WTC11 (cell line): ENCODE results near the gene NFATC2. TPM values are rescaled to one million over a fixed set of nuclear protein-coding genes. Genes with fewer than 3 reads are reported as not detected.

Experiments
- ATAC-seq: fragments of 200-7000 bp; cut with Tn5 transposase; 2 replicates; pipeline ENCODE4 v1.10.0; 2021; ENCODE audit warnings: mild to moderate bottlenecking, moderate library complexity
- CTCF ChIA-PET: fragments of 300-600 bp; sonication (Branson Sonifier 250); formaldehyde crosslinking; loops from one replicate; lab custom pipeline; 2021; ENCODE audit warnings: antibody characterized with exemption; lab: Charles Lee
- POLR2A ChIA-PET: fragments of 350-600 bp; sonication (Branson Sonifier 250); formaldehyde crosslinking; loops from one replicate; lab custom pipeline; 2021; ENCODE audit warnings: antibody characterized with exemption; lab: Charles Lee
- DNase-seq: peaks from one replicate; pipeline ENCODE4 v3.0.0; 2021; ENCODE audit warnings: low spot score
- H3K27ac Mint-ChIP-seq: 2 replicates; pipeline ENCODE4 v1.8.0; 2021; ENCODE audit warnings: mixed read lengths
- H3K27me3 Mint-ChIP-seq: 2 replicates; pipeline ENCODE4 v1.8.0; 2021; ENCODE audit warnings: low read depth, mild to moderate bottlenecking, moderate library complexity, mixed read lengths
- H3K36me3 Mint-ChIP-seq: 2 replicates; pipeline ENCODE4 v1.8.0; 2021; ENCODE audit warnings: mixed read lengths
- H3K4me1 Mint-ChIP-seq: 2 replicates; pipeline ENCODE4 v1.8.0; 2022; ENCODE audit warnings: mixed read lengths
- H3K4me3 Mint-ChIP-seq: 2 replicates; pipeline ENCODE4 v1.8.0; 2021; ENCODE audit warnings: mild to moderate bottlenecking, moderate library complexity, mixed read lengths
- H3K9me3 Mint-ChIP-seq: 2 replicates; pipeline ENCODE4 v1.8.0; 2021; ENCODE audit warnings: mixed read lengths
- ATF1 ChIP-seq: sonication (generic); formaldehyde crosslinking; IDR thresholded peaks from 2 replicates; pipeline ENCODE4 v1.8.1; 2023; ENCODE audit warnings: mild to moderate bottlenecking, moderate library complexity, missing genetic modification reagents
- CREM ChIP-seq: sonication (generic); formaldehyde crosslinking; IDR thresholded peaks from 2 replicates; pipeline ENCODE4 v1.8.1; 2022; ENCODE audit warnings: mild to moderate bottlenecking, missing genetic modification reagents, moderate library complexity
- E2F5 ChIP-seq: sonication (generic); formaldehyde crosslinking; IDR thresholded peaks from 2 replicates; pipeline ENCODE4 v1.8.1; 2022; ENCODE audit warnings: mild to moderate bottlenecking, moderate library complexity, missing genetic modification reagents
- ESRRA ChIP-seq: sonication (generic); formaldehyde crosslinking; IDR thresholded peaks from 2 replicates; pipeline ENCODE4 v1.8.1; 2022; ENCODE audit warnings: mild to moderate bottlenecking, missing genetic modification reagents, borderline replicate concordance
- ETV6 ChIP-seq: sonication (generic); formaldehyde crosslinking; IDR thresholded peaks from 2 replicates; pipeline ENCODE4 v1.8.1; 2022; ENCODE audit warnings: mild to moderate bottlenecking, missing genetic modification reagents
- GRHL2 ChIP-seq: fragments of 250-450 bp; sonication (Bioruptor Pico); IDR thresholded peaks from 2 replicates; pipeline ENCODE4 v1.8.0; 2022; ENCODE audit warnings: mild to moderate bottlenecking, moderate library complexity; ENCODE audit not compliant: insufficient replicate concordance, severe bottlenecking
- HMGA2 ChIP-seq: fragments of 250-450 bp; sonication (Bioruptor Pico); IDR thresholded peaks from 2 replicates; pipeline ENCODE4 v1.4.0; 2021; ENCODE audit warnings: mild to moderate bottlenecking, moderate library complexity
- NFATC4 ChIP-seq: fragments of 250-450 bp; sonication (Bioruptor Pico); IDR thresholded peaks from 2 replicates; pipeline ENCODE4 v1.9.0; 2021; ENCODE audit warnings: mild to moderate bottlenecking
- NFYB ChIP-seq: sonication (generic); formaldehyde crosslinking; conservative IDR thresholded peaks from 2 replicates; pipeline ENCODE4 v1.8.0; 2022; ENCODE audit warnings: low read depth, missing genetic modification reagents
- NR1H2 ChIP-seq: sonication (generic); formaldehyde crosslinking; IDR thresholded peaks from 2 replicates; pipeline ENCODE4 v1.9.0; 2021; ENCODE audit warnings: mild to moderate bottlenecking, moderate library complexity, missing genetic modification reagents
- NR2C2 ChIP-seq: sonication (generic); formaldehyde crosslinking; IDR thresholded peaks from 2 replicates; pipeline ENCODE4 v1.8.0; 2022; ENCODE audit warnings: mild to moderate bottlenecking, missing genetic modification reagents
- SP1 ChIP-seq: sonication (generic); formaldehyde crosslinking; conservative IDR thresholded peaks from 2 replicates; pipeline ENCODE4 v1.8.1; 2022; ENCODE audit warnings: missing genetic modification reagents
- TEAD4 ChIP-seq: sonication (generic); formaldehyde crosslinking; IDR thresholded peaks from 2 replicates; pipeline ENCODE4 v1.8.0; 2022; ENCODE audit warnings: mild to moderate bottlenecking, missing genetic modification reagents
- USF2 ChIP-seq: sonication (generic); formaldehyde crosslinking; IDR thresholded peaks from 2 replicates; pipeline ENCODE4 v1.8.1; 2023; ENCODE audit warnings: mild to moderate bottlenecking, missing genetic modification reagents, moderate library complexity
- ZBTB21 ChIP-seq: sonication (generic); formaldehyde crosslinking; IDR thresholded peaks from 2 replicates; pipeline ENCODE4 v1.8.1; 2023; ENCODE audit warnings: mild to moderate bottlenecking, missing genetic modification reagents, borderline replicate concordance
- ZMAT4 ChIP-seq: fragments of 250-450 bp; sonication (Bioruptor Pico); IDR thresholded peaks from 2 replicates; pipeline ENCODE4 v1.9.0; 2021; ENCODE audit warnings: mild to moderate bottlenecking
- ZNF423 ChIP-seq: fragments of 250-450 bp; sonication (Bioruptor Pico); IDR thresholded peaks from 2 replicates; pipeline ENCODE4 v2.1.2; 2022; ENCODE audit warnings: mild to moderate bottlenecking, moderate library complexity
- total RNA-seq: library from RNA; stranded (reverse); gene quantifications from 3 replicates; pipeline ENCODE4 v1.2.3, GENCODE V29; 2021
- TF ChIP-seq, protein P1 (sequence below): sonication (generic); formaldehyde crosslinking; IDR thresholded peaks from 2 replicates; pipeline ENCODE4 v1.8.1; 2023; ENCODE audit warnings: mild to moderate bottlenecking, moderate library complexity, missing genetic modification reagents
- TF ChIP-seq, protein P2 (sequence below): sonication (generic); formaldehyde crosslinking; IDR thresholded peaks from 2 replicates; pipeline ENCODE4 v1.8.1; 2023; ENCODE audit warnings: mild to moderate bottlenecking, missing genetic modification reagents, moderate library complexity
- TF ChIP-seq, protein P3 (sequence below): sonication (generic); formaldehyde crosslinking; IDR thresholded peaks from 2 replicates; pipeline ENCODE4 v1.8.1; 2022; ENCODE audit warnings: missing genetic modification reagents, borderline replicate concordance
- TF ChIP-seq, protein P4 (sequence below): sonication (generic); formaldehyde crosslinking; IDR thresholded peaks from 2 replicates; pipeline ENCODE4 v1.8.1; 2023; ENCODE audit warnings: mild to moderate bottlenecking, missing genetic modification reagents

Gene NFATC2
- total RNA-seq, 1 experiment from 2014 or later: 1.7 TPM

GRCh38 chr20:51417250-51418136, 125.0 kb downstream of the NFATC2 start:
- TF ChIP-seq TEAD4 (no peak), ZNF423 (no peak), NR1H2 (CRISPR knock-in tag) (no peak), NFATC4 (CRISPR knock-in tag) (no peak), USF2 (no peak), E2F5 (CRISPR knock-in tag) (no peak), NR2C2 (CRISPR knock-in tag) (no peak), ESRRA (no peak), CREM (no peak)
- TF ChIP-seq, protein P1, sequence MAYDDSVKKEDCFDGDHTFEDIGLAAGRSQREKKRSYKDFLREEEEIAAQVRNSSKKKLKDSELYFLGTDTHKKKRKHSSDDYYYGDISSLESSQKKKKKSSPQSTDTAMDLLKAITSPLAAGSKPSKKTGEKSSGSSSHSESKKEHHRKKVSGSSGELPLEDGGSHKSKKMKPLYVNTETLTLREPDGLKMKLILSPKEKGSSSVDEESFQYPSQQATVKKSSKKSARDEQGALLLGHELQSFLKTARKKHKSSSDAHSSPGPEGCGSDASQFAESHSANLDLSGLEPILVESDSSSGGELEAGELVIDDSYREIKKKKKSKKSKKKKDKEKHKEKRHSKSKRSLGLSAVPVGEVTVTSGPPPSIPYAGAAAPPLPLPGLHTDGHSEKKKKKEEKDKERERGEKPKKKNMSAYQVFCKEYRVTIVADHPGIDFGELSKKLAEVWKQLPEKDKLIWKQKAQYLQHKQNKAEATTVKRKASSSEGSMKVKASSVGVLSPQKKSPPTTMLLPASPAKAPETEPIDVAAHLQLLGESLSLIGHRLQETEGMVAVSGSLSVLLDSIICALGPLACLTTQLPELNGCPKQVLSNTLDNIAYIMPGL (CRISPR knock-in tag): no peak
- H3K27me3 Mint-ChIP-seq: peaks cover 3% of the 10 kb centered on the region; the same call in 1 of the 2 replicates
- ATAC-seq: no peak
- H3K27ac Mint-ChIP-seq: no peak overlapping the region
- H3K4me1 Mint-ChIP-seq: peaks cover 15% of the 10 kb centered on the region
- ChIA-PET CTCF (interaction anchor here (1.0 to 3.1 kb wide), 7 partner anchors 13 to 430 kb away, joined by 3 to 18 read pairs (median 4); no protein-coding TSS in a partner anchor), POLR2A (no interaction called here)
- no peaks in the 10 kb centered on the region for H3K36me3 Mint-ChIP-seq
- H3K9me3 Mint-ChIP-seq: no peaks in the 10 kb centered on the region
- no peak for DNase-seq
- H3K4me3 Mint-ChIP-seq: no peak overlapping the region

- ATAC-seq: no peak
- POLR2A ChIA-PET: no interaction called here
- no peaks in the 10 kb centered on the region for H3K9me3 Mint-ChIP-seq
- no peaks in the 10 kb centered on the region for H3K36me3 Mint-ChIP-seq
- H3K27ac Mint-ChIP-seq: no peak overlapping the region
- no peak for DNase-seq
- H3K4me1 Mint-ChIP-seq: peaks cover 20% of the 10 kb centered on the region
- H3K27me3 Mint-ChIP-seq: peaks cover 3% of the 10 kb centered on the region; the same call in 1 of the 2 replicates
- no peak overlapping the region for H3K4me3 Mint-ChIP-seq
- CTCF ChIA-PET: interaction anchor here (1.5 to 3.1 kb wide), 3 partner anchors 12 to 200 kb away, joined by 4 to 18 read pairs (median 4); no protein-coding TSS in a partner anchor
- TF ChIP-seq, protein P2, sequence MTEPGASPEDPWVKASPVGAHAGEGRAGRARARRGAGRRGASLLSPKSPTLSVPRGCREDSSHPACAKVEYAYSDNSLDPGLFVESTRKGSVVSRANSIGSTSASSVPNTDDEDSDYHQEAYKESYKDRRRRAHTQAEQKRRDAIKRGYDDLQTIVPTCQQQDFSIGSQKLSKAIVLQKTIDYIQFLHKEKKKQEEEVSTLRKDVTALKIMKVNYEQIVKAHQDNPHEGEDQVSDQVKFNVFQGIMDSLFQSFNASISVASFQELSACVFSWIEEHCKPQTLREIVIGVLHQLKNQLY (CRISPR knock-in tag): no peak
- TF ChIP-seq SP1 (CRISPR knock-in tag) (no peak), NFYB (CRISPR knock-in tag) (no peak), GRHL2 (CRISPR knock-in tag) (no peak), HMGA2 (no peak), ETV6 (CRISPR knock-in tag) (no peak), ATF1 (CRISPR knock-in tag) (no peak), ZMAT4 (CRISPR knock-in tag) (no peak), ZBTB21 (CRISPR knock-in tag) (no peak)
- TF ChIP-seq, protein P3, sequence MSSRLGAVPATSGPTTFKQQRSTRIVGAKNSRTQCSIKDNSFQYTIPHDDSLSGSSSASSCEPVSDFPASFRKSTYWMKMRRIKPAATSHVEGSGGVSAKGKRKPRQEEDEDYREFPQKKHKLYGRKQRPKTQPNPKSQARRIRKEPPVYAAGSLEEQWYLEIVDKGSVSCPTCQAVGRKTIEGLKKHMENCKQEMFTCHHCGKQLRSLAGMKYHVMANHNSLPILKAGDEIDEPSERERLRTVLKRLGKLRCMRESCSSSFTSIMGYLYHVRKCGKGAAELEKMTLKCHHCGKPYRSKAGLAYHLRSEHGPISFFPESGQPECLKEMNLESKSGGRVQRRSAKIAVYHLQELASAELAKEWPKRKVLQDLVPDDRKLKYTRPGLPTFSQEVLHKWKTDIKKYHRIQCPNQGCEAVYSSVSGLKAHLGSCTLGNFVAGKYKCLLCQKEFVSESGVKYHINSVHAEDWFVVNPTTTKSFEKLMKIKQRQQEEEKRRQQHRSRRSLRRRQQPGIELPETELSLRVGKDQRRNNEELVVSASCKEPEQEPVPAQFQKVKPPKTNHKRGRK (CRISPR knock-in tag): no peak
- TF ChIP-seq, protein P4, sequence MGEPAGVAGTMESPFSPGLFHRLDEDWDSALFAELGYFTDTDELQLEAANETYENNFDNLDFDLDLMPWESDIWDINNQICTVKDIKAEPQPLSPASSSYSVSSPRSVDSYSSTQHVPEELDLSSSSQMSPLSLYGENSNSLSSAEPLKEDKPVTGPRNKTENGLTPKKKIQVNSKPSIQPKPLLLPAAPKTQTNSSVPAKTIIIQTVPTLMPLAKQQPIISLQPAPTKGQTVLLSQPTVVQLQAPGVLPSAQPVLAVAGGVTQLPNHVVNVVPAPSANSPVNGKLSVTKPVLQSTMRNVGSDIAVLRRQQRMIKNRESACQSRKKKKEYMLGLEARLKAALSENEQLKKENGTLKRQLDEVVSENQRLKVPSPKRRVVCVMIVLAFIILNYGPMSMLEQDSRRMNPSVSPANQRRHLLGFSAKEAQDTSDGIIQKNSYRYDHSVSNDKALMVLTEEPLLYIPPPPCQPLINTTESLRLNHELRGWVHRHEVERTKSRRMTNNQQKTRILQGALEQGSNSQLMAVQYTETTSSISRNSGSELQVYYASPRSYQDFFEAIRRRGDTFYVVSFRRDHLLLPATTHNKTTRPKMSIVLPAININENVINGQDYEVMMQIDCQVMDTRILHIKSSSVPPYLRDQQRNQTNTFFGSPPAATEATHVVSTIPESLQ (CRISPR knock-in tag): no peak
These were observed 125.8 kb downstream of the NFATC2 start for GRCh38 chr20:51416532-51417249.
